Measurements from ENCODE around the gene NOL6.

The NOL6 gene

DNA sequence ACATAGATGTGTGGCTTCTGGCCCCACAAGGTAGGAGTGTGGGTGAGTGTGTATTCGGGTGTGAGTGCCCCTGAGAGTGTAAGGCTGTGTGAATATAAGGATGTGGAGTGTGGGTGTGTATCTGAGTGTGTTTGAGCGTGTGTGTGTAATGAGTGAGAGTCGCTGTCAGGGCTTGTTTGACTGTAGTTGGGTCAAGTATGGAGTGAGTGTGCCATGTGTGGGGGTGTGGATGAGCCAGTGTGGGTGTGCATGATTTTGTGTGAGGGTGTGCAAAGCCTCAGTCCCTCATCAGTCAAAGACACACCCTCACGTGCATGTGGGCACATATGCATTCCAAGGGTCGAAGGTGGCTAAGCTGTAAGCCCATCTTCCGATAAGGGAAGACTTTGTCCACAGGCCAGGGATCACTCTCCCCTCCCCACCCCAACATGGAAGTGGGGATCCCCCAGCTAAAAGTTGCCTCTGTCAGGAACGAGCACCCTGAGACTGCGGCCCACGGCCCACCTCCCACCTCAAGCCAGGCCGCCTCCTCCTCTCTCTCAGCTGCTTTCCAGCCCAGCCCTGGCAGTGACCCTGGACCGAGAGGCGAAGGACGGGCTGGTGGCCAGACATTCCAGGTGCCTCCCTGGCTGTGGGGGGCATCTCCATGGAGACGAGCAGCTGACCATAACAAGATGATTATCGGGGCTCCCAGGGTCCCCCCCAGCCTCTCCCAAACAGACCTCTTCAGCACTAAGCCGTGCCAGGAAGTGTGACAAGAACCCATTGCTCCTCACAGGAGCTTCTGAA lies 39.2 kb downstream of the NOL6 start:
- Histone ChIP-seq H3K9me3 (ENCODE audit: severe bottlenecking) (no peaks in the 10 kb centered on the region), H3K27ac (peak overlapping the region; percentile 90), H3K36me3 (no peaks in the 10 kb centered on the region), H3K27me3 (ENCODE audit: insufficient read depth, low read depth, severe bottlenecking) (no peaks in the 10 kb centered on the region), H3K4me3 (ENCODE audit: low read depth, low read length) (no peak overlapping the region)
- TF ChIP-seq CTCF (IDR thresholded peaks at IDR 0.05; ENCODE audit: low read depth, low read length): no peak
- DNase-seq: no peak

- H3K27ac ChIP-seq: no peak overlapping the region
- H3K36me3 ChIP-seq: no peaks in the 10 kb centered on the region
- TF ChIP-seq CTCF (IDR thresholded peaks at IDR 0.05; ENCODE audit: low read depth, low read length): no peak
- H3K4me3 ChIP-seq (ENCODE audit: low read depth, low read length): no peak overlapping the region
- no peaks in the 10 kb centered on the region for H3K27me3 ChIP-seq (ENCODE audit: insufficient read depth, low read depth, severe bottlenecking)
- no peaks in the 10 kb centered on the region for H3K9me3 ChIP-seq (ENCODE audit: severe bottlenecking)
- DNase-seq: no peak
Observed at GRCh38 chr9:33433871-33434270, 39.9 kb downstream of the NOL6 start.

DNA sequence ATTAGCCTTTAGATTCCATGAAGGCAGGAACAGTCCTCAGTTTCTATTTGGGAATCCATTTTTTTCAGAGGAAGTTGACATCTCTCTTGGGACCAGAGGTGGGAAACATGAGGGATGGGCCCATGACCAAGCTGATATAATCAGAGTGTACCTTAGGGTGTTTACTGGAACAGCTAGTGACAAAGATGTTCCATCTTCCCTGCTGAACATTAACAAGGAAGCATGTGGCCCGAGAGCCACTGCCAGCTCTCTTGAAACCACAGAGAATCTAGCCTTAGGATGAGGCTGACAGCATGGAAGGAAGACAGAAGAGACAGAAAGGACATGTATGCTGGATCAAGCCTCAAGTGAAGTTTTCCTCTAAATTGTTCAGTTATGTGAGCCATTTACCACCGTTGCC lies 42.3 kb downstream of the NOL6 start:
- no peak overlapping the region for H3K4me3 ChIP-seq (ENCODE audit: low read depth, low read length)
- no peaks in the 10 kb centered on the region for H3K36me3 ChIP-seq
- DNase-seq: no peak
- no peaks in the 10 kb centered on the region for H3K9me3 ChIP-seq (ENCODE audit: severe bottlenecking)
- H3K27me3 ChIP-seq (ENCODE audit: insufficient read depth, low read depth, severe bottlenecking): no peaks in the 10 kb centered on the region
- TF ChIP-seq CTCF (IDR thresholded peaks at IDR 0.05; ENCODE audit: low read depth, low read length): no peak
- peak overlapping the region; percentile 42 for H3K27ac ChIP-seq

DNA sequence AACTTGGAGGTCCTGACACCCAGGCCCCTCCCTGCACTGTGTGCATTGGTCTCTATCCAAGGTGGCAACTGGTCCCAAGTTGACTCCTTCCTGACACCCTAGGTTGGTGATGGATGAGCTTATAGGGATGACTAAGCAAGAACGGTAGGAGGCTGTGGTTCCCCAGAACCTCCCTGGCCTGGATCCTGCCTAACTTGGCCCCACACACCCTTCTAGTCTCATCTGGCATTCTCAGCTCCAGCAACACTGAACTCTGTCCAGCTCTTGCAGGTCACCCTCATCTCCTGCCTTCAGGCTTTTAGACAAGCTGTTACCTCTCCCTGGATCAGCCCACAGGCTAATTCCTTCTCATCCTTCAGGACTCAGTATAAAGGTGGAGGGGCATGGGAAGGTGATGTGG lies 42.8 kb downstream of the NOL6 start:
- no peak for TF ChIP-seq CTCF (IDR thresholded peaks at IDR 0.05; ENCODE audit: low read depth, low read length)
- Histone ChIP-seq H3K27me3 (ENCODE audit: insufficient read depth, low read depth, severe bottlenecking) (no peaks in the 10 kb centered on the region), H3K36me3 (no peaks in the 10 kb centered on the region), H3K4me3 (ENCODE audit: low read depth, low read length) (no peak overlapping the region), H3K27ac (peak overlapping the region; percentile 42), H3K9me3 (ENCODE audit: severe bottlenecking) (no peaks in the 10 kb centered on the region)
- DNase-seq: peak; percentile 42

- H3K27me3 ChIP-seq (ENCODE audit: insufficient read depth, low read depth, severe bottlenecking): no peaks in the 10 kb centered on the region
- H3K36me3 ChIP-seq: no peaks in the 10 kb centered on the region
- no peak for DNase-seq
- no peaks in the 10 kb centered on the region for H3K9me3 ChIP-seq (ENCODE audit: severe bottlenecking)
- TF ChIP-seq CTCF (IDR thresholded peaks at IDR 0.05; ENCODE audit: low read depth, low read length): no peak
- no peak overlapping the region for H3K4me3 ChIP-seq (ENCODE audit: low read depth, low read length)
- H3K27ac ChIP-seq: no peak overlapping the region
Observed at GRCh38 chr9:33429256-33429985, 44.3 kb downstream of the NOL6 start.
